ENCODE measurements around the gene SLC8A2.

DNA sequence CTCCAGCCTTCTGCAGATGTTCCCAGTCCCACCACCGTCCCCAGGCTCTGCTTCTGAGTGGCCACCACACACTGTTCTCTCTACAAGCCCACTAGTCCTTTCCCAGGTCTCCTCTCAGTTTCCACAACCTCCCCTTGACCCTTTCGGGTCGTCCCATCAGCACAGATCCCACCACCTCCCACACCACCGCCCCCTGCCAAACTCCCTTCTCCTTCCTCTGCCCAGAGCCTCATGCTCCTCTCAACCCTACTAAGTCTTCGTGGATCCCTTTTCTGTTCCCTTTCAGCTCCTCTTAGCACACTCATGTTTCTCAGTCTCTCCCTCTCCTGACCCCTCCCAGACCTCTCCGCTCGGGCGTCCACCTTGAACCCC is 41.2 kb upstream of the SLC8A2 start:
- TF ChIP-seq, protein P1, sequence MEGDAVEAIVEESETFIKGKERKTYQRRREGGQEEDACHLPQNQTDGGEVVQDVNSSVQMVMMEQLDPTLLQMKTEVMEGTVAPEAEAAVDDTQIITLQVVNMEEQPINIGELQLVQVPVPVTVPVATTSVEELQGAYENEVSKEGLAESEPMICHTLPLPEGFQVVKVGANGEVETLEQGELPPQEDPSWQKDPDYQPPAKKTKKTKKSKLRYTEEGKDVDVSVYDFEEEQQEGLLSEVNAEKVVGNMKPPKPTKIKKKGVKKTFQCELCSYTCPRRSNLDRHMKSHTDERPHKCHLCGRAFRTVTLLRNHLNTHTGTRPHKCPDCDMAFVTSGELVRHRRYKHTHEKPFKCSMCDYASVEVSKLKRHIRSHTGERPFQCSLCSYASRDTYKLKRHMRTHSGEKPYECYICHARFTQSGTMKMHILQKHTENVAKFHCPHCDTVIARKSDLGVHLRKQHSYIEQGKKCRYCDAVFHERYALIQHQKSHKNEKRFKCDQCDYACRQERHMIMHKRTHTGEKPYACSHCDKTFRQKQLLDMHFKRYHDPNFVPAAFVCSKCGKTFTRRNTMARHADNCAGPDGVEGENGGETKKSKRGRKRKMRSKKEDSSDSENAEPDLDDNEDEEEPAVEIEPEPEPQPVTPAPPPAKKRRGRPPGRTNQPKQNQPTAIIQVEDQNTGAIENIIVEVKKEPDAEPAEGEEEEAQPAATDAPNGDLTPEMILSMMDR (IDR thresholded peaks at IDR 0.05) = no peak
- no peak for TF ChIP-seq EZH2phosphoT487 (IDR thresholded peaks at IDR 0.05)
- TF ChIP-seq EZH2 (IDR thresholded peaks at IDR 0.05) = no peak
